NT2/D1 (cell line): ENCODE data around the gene RHOBTB1.

ENCODE experiments used
- DNase-seq: peaks from one replicate; pipeline ENCODE4 v3.0.0-alpha.2; 2011; ENCODE audit warnings: low read depth, low spot score
- H3K27me3 ChIP-seq: 2 replicates; pipeline ENCODE4 v1.6.0; 2011; ENCODE audit warnings: mild to moderate bottlenecking; ENCODE audit not compliant: insufficient read length, insufficient read depth
- H3K36me3 ChIP-seq: 2 replicates; pipeline ENCODE4 v1.6.1; 2011; ENCODE audit warnings: mild to moderate bottlenecking, low read length, mixed read lengths; ENCODE audit not compliant: insufficient read depth, insufficient read length
- H3K4me1 ChIP-seq: 2 replicates; pipeline ENCODE4 v1.5.1; 2011; ENCODE audit not compliant: insufficient read depth, insufficient read length
- H3K4me3 ChIP-seq: 2 replicates; pipeline ENCODE4 v1.5.1; 2011; ENCODE audit warnings: low read depth; ENCODE audit not compliant: insufficient read length
- H3K9ac ChIP-seq: 2 replicates; pipeline ENCODE4 v1.6.0; 2011; ENCODE audit warnings: low read depth; ENCODE audit not compliant: insufficient read length
- H3K9me3 ChIP-seq: 2 replicates; pipeline ENCODE4 v1.5.1; 2011; ENCODE audit warnings: mild to moderate bottlenecking, low read length; ENCODE audit not compliant: insufficient read depth
- SUZ12 ChIP-seq: IDR thresholded peaks from 2 replicates; pipeline ENCODE4 v1.6.1; 2011; ENCODE audit not compliant: insufficient read length, insufficient read depth; ENCODE audit errors: extremely low read depth
- YY1 ChIP-seq: IDR thresholded peaks from 2 replicates; pipeline ENCODE4 v1.6.1; 2011; ENCODE audit not compliant: insufficient read length, insufficient read depth
- ZNF274 ChIP-seq: IDR thresholded peaks from 2 replicates; pipeline ENCODE4 v1.6.1; 2011; ENCODE audit warnings: mild to moderate bottlenecking, low read depth, low read length

Gene RHOBTB1

DNA sequence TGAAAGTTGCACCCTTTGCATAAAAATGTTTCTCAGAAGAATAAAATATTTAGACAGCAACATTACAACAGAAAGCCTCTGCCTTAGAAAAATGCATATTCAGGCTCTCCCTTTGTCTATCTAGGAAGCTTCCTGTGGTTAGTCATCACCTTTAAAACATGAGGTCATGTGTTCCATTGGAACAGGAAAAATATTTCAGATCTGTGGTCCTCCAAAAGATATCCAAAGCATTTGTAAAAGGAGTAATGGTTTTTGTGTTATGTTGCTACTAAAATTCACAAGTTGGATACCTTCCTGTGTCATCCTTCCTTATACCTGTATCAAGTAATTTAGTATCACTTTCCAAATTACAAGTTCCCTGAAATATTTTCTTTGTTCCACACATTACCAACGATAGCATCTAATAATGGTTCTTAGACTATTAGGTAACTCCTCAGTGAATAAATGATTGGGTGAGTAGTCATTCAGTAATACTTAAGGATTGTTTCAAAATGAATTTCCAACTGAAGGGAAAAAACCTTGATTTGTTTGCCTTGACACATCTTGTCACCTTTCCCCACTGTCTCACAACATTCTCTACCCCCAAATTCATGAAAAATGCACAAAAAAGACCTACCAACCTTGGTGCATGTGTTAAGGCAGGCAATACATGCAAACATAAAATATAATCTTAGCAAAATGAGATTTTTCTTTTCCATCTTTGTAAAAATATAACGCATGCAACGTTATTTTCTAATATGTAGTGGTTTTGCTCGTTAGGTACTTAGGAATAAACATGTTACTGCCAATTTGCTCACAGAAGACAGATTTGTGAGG lies 19.7 kb upstream of the RHOBTB1 start:
- no peaks in the 10 kb centered on the region for H3K4me1 ChIP-seq
- H3K36me3 ChIP-seq, result no peaks in the 10 kb centered on the region
- H3K9me3 ChIP-seq, result no peaks in the 10 kb centered on the region
- H3K9ac ChIP-seq, result no peak overlapping the region
- no peak for TF ChIP-seq ZNF274
- no peak for TF ChIP-seq YY1
- TF ChIP-seq SUZ12, result no peak
- no peaks in the 10 kb centered on the region for H3K27me3 ChIP-seq
- no peak for DNase-seq
- no peak overlapping the region for H3K4me3 ChIP-seq

DNA sequence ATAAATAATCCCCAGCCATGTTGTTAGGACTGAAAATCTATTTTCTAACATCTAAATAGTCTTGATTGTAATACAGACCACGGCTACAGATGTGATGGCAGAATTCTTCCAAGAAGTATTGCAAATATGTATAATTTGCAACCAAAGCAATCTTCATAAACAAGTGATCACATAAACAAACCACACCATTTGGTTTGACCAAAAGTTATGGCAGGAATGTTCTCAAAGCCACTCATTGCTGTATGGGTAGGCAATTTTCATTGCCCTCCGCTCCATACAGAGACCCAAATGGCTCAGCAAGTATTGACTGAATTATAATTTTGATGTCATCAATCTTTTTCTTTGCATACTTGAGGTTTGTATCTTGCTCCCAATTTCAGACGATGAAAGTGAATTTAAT lies 19.0 kb upstream of the RHOBTB1 start:
- H3K36me3 ChIP-seq, result no peaks in the 10 kb centered on the region
- H3K4me3 ChIP-seq, result no peak overlapping the region
- no peaks in the 10 kb centered on the region for H3K9me3 ChIP-seq
- H3K9ac ChIP-seq, result no peak overlapping the region
- no peaks in the 10 kb centered on the region for H3K4me1 ChIP-seq
- H3K27me3 ChIP-seq, result no peaks in the 10 kb centered on the region
- TF ChIP-seq YY1 (no peak), ZNF274 (no peak), SUZ12 (no peak)
- no peak for DNase-seq

DNA sequence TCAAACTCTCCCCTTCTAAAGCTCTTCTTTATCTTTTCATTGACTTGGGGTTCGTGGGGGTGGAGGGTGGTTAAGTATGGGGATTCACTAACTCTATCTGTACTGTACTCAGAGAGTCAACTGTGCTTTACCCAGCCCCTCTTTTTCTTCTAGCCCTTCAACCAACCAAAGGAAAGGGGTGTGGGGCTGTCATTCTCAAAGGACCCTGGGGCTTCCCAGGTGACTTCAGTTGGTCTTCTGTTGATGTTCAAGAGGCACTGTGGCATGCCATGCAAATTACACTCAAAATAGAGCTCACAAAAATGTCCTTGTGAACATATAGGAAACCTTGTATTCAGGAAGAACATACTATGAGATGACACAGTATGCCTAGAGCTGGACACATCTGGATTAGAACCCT lies 16.9 kb upstream of the RHOBTB1 start:
- H3K9me3 ChIP-seq, result no peaks in the 10 kb centered on the region
- no peaks in the 10 kb centered on the region for H3K4me1 ChIP-seq
- H3K9ac ChIP-seq, result no peak overlapping the region
- DNase-seq, result no peak
- TF ChIP-seq YY1 (no peak), ZNF274 (no peak), SUZ12 (no peak)
- no peak overlapping the region for H3K4me3 ChIP-seq
- no peaks in the 10 kb centered on the region for H3K36me3 ChIP-seq
- no peaks in the 10 kb centered on the region for H3K27me3 ChIP-seq

DNA sequence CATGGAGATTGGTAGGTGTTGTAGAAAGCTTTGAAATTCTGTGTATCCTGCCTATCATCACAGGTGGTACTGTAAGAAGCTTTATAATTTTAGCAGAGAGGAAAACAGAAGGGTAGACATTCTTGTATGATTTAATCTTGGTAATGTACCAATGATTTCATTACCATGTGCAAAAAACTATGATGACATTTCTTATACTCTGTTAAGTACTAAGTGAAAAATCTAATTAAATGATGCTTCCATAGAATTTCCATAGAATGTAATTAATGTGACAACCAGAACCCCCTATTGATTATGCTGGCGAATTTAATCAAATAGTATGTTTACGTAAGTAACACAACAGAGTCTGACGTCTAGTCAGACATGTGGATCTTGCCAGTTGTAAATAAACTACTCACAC lies 16.0 kb upstream of the RHOBTB1 start:
- no peaks in the 10 kb centered on the region for H3K9me3 ChIP-seq
- no peaks in the 10 kb centered on the region for H3K27me3 ChIP-seq
- TF ChIP-seq YY1 (no peak), SUZ12 (no peak), ZNF274 (no peak)
- no peaks in the 10 kb centered on the region for H3K36me3 ChIP-seq
- no peak for DNase-seq
- no peak overlapping the region for H3K4me3 ChIP-seq
- H3K9ac ChIP-seq, result no peak overlapping the region
- H3K4me1 ChIP-seq, result no peaks in the 10 kb centered on the region

DNA sequence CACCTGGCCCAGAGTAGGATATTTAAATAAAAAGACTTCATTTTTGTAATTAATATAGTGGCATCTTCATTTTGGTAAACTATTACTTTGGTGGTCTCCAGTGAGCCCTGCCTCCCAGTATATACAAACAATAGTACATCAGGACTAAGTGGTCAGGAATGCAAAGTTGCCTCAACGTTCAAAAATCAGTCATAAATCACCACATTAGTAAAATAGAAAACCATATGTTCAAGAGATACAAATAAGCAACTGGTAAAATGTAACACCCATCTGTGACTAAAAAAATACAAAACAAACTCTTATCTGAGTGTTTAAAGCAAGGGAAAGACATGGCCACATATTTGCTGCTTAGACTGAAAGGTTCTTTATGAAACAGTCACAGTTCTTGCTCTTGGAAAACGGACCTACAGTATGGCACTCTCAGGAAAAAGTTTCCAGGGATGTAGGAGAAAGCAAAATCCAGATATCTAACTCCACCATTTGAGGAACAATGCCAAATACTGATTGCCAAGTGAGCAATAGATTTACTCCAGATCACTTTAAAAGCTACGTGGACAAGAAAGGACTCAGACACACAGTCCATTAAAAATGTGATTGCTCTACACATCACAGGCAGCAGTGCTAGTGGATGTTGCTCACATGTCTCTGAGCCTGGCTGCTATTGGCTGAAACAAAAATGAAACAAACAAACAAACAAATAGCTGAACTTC lies 15.1 kb upstream of the RHOBTB1 start:
- no peak for DNase-seq
- no peaks in the 10 kb centered on the region for H3K9me3 ChIP-seq
- H3K4me3 ChIP-seq, result no peak overlapping the region
- TF ChIP-seq ZNF274 (no peak), SUZ12 (no peak), YY1 (no peak)
- H3K4me1 ChIP-seq, result no peaks in the 10 kb centered on the region
- no peaks in the 10 kb centered on the region for H3K36me3 ChIP-seq
- no peaks in the 10 kb centered on the region for H3K27me3 ChIP-seq
- H3K9ac ChIP-seq, result no peak overlapping the region

DNA sequence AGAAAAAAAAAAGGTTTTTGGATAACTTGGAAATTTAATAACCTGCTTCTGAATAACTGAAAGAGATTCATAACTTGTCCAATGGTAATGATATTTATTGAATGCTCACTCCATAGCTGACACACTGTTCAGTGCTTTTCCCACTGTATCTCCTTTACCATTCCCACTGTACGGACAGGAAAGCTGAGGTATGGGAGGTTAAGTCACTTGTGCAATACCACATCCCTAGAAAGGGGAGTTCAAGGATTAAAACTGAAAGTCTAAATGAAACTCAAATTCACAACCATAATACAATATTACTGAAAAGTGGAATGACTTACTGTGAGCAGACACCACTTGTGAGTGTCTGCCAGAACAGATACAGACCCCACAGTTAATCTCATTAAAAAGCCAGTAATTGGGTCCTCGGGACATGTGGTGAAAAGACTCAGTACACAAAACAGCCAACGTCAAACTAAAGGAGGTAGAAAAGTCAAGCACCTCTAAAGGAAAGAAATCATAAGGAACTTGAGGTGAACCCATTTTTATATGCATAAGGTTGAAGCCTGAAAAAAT lies 13.8 kb upstream of the RHOBTB1 start:
- TF ChIP-seq SUZ12, result no peak

DNA sequence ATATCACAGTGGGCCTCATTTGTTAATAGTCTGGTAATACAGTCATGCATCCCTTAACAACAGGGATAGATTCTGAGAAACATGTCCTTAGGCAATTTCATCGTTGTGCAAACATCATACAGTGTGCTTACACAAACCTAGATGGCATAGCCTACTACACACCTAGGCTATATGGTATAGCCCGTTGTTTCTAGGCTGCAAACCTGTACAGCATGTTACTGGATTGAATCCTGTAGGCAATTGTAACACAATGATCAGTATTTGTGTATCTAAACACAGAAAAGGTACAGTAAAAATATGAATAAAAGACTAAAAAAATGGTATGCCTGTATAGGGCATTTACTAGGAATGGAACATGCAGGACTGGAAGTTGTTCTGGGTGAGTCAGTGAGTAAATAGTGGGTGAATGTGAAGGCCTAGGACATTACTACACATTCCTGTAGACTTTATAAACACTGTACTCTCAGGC lies 12.0 kb upstream of the RHOBTB1 start:
- Histone ChIP-seq H3K36me3 (no peaks in the 10 kb centered on the region), H3K4me1 (no peaks in the 10 kb centered on the region), H3K9ac (no peak overlapping the region), H3K4me3 (no peak overlapping the region), H3K9me3 (no peaks in the 10 kb centered on the region), H3K27me3 (no peaks in the 10 kb centered on the region)
- TF ChIP-seq YY1 (no peak), ZNF274 (no peak), SUZ12 (no peak)
- DNase-seq, result no peak

More for the DNA sequence above, 13.8 kb upstream of the RHOBTB1 start:
- no peaks in the 10 kb centered on the region for H3K9me3 ChIP-seq
- no peaks in the 10 kb centered on the region for H3K36me3 ChIP-seq
- no peak overlapping the region for H3K4me3 ChIP-seq
- DNase-seq, result no peak
- no peaks in the 10 kb centered on the region for H3K4me1 ChIP-seq
- no peaks in the 10 kb centered on the region for H3K27me3 ChIP-seq
- H3K9ac ChIP-seq, result no peak overlapping the region
